Limb (tissue), 2 donors: ENCODE data around the gene COMMD7.
A peak's percentile ranks its signal among the peaks of the same experiment; 100 is the strongest.

Experiments
- DNase-seq, 2 donors: peaks; one replicate each; pipeline ENCODE4 v3.0.0-alpha.2; 2016; ENCODE audit errors: extremely low spot score in 2 of 2

COMMD7 gene

GRCh38 chr20:32680544-32681174, 62.6 kb downstream of the COMMD7 start:
- DNase-seq = no peak

GRCh38 chr20:32678948-32679347, 64.3 kb downstream of the COMMD7 start:
- DNase-seq = no peak

- DNase-seq = no peak
Measured at GRCh38 chr20:32675223-32675975, 67.9 kb downstream of the COMMD7 start.

GRCh38 chr20:32674362-32674789, 68.9 kb downstream of the COMMD7 start:
- DNase-seq = no peak

GRCh38 chr20:32672982-32673851, 70.0 kb downstream of the COMMD7 start:
- DNase-seq = no peak

GRCh38 chr20:32672394-32672981, 70.8 kb downstream of the COMMD7 start:
- no peak for DNase-seq

- DNase-seq = no peak
Measured at GRCh38 chr20:32670773-32671455, 72.4 kb downstream of the COMMD7 start.

GRCh38 chr20:32667027-32667426, 76.2 kb downstream of the COMMD7 start:
- DNase-seq = no peak

GRCh38 chr20:32664678-32665159, 78.5 kb downstream of the COMMD7 start:
- DNase-seq = no peak

GRCh38 chr20:32664012-32664677, 79.1 kb downstream of the COMMD7 start:
- no peak for DNase-seq

- no peak for DNase-seq
Measured at GRCh38 chr20:32663335-32664011, 79.8 kb downstream of the COMMD7 start.

- no peak for DNase-seq
Measured at GRCh38 chr20:32661820-32662528, 81.3 kb downstream of the COMMD7 start.

GRCh38 chr20:32660661-32661060, 82.6 kb downstream of the COMMD7 start:
- DNase-seq = no peak

GRCh38 chr20:32656827-32657226, 86.4 kb downstream of the COMMD7 start:
- no peak for DNase-seq

GRCh38 chr20:32655903-32656512, 87.3 kb downstream of the COMMD7 start:
- DNase-seq = no peak

- DNase-seq = peak; percentile 74 to 92
Measured at GRCh38 chr20:32652739-32653526, 90.3 kb downstream of the COMMD7 start.
